ENCODE data around the gene CLUH. TPM values are rescaled to one million over a fixed set of nuclear protein-coding genes. Genes with fewer than 3 reads are reported as not detected.

Gene CLUH
- total RNA-seq, 1 donor from 2014 or later: 6.8 TPM

- TF ChIP-seq CTCF (IDR thresholded peaks at IDR 0.05) (no peak), EZH2 (IDR thresholded peaks at IDR 0.05) (no peak), EZH2phosphoT487 (IDR thresholded peaks at IDR 0.05) (no peak)
- H3K4me2 ChIP-seq: no peak overlapping the region
- H3K27me3 ChIP-seq: no peaks in the 10 kb centered on the region
- no peak overlapping the region for H3K27ac Mint-ChIP-seq
- peaks cover 20% of the 10 kb centered on the region for H4K20me1 ChIP-seq (ENCODE audit: low read depth)
- H3K9me3 Mint-ChIP-seq: peaks cover 2% of the 10 kb centered on the region
- no peak for DNase-seq (ENCODE audit: low spot score)
- H3K36me3 ChIP-seq: peaks cover 23% of the 10 kb centered on the region
- H3K4me3 Mint-ChIP-seq: no peak overlapping the region
- H3K79me2 ChIP-seq (ENCODE audit: low read depth): no peaks in the 10 kb centered on the region
- H3F3A ChIP-seq (ENCODE audit: low read depth): peaks cover 55% of the 10 kb centered on the region
- H3K4me1 ChIP-seq: no peaks in the 10 kb centered on the region
- H2AFZ ChIP-seq (replicated peaks): no peak overlapping the region
- no peaks in the 10 kb centered on the region for H3K9me3 ChIP-seq (ENCODE audit: low read depth)
- H3K4me1 Mint-ChIP-seq: peaks cover 10% of the 10 kb centered on the region
- peaks cover 12% of the 10 kb centered on the region for H3K36me3 Mint-ChIP-seq
- peak overlapping the region; percentile 70 for H3K27ac ChIP-seq
- H3K4me3 ChIP-seq: no peak overlapping the region
- peaks cover 11% of the 10 kb centered on the region for H3K27me3 Mint-ChIP-seq (ENCODE audit: insufficient read depth, low read depth)
- no peak overlapping the region for H3K9ac ChIP-seq
Measured at GRCh38 chr17:2685696-2686095, 25.9 kb downstream of the CLUH start.

- peaks cover 2% of the 10 kb centered on the region for H3K9me3 Mint-ChIP-seq
- peaks cover 23% of the 10 kb centered on the region for H3K36me3 ChIP-seq
Measured at GRCh38 chr17:2684549-2684948, 27.0 kb downstream of the CLUH start.

GRCh38 chr17:2683912-2684311 lies 27.7 kb downstream of the CLUH start:
- Histone ChIP-seq H3K4me3 (no peak overlapping the region), H3K36me3 (peaks cover 23% of the 10 kb centered on the region), H3K9me3 (ENCODE audit: low read depth) (no peaks in the 10 kb centered on the region), H3F3A (ENCODE audit: low read depth) (peaks cover 55% of the 10 kb centered on the region), H3K79me2 (ENCODE audit: low read depth) (no peaks in the 10 kb centered on the region), H4K20me1 (ENCODE audit: low read depth) (peaks cover 20% of the 10 kb centered on the region), H3K27me3 (no peaks in the 10 kb centered on the region), H2AFZ (replicated peaks) (no peak overlapping the region), H3K9ac (no peak overlapping the region), H3K27ac (peak overlapping the region; percentile 67), H3K4me1 (no peaks in the 10 kb centered on the region), H3K4me2 (no peak overlapping the region)
- Mint-ChIP-seq H3K27me3 (ENCODE audit: insufficient read depth, low read depth) (peaks cover 8% of the 10 kb centered on the region), H3K27ac (no peak overlapping the region), H3K4me1 (peaks cover 8% of the 10 kb centered on the region), H3K9me3 (peaks cover 2% of the 10 kb centered on the region), H3K36me3 (peaks cover 27% of the 10 kb centered on the region), H3K4me3 (no peak overlapping the region)
- TF ChIP-seq CTCF (IDR thresholded peaks at IDR 0.05): no peak
- no peak for TF ChIP-seq EZH2phosphoT487 (IDR thresholded peaks at IDR 0.05)
- DNase-seq (ENCODE audit: low spot score): no peak

More at GRCh38 chr17:2684549-2684948, 27.0 kb downstream of the CLUH start:
- H3K4me1 ChIP-seq: no peaks in the 10 kb centered on the region
- H3K79me2 ChIP-seq (ENCODE audit: low read depth): no peaks in the 10 kb centered on the region
- no peaks in the 10 kb centered on the region for H3K27me3 ChIP-seq
- peaks cover 21% of the 10 kb centered on the region for H3K36me3 Mint-ChIP-seq
- H2AFZ ChIP-seq (replicated peaks): no peak overlapping the region
- H3K27me3 Mint-ChIP-seq (ENCODE audit: insufficient read depth, low read depth): peaks cover 11% of the 10 kb centered on the region
- no peaks in the 10 kb centered on the region for H3K9me3 ChIP-seq (ENCODE audit: low read depth)
- H3K4me3 ChIP-seq: no peak overlapping the region
- peaks cover 55% of the 10 kb centered on the region for H3F3A ChIP-seq (ENCODE audit: low read depth)
- H3K4me3 Mint-ChIP-seq: no peak overlapping the region
- peak; percentile 35 for DNase-seq (ENCODE audit: low spot score)
- no peak overlapping the region for H3K9ac ChIP-seq
- H4K20me1 ChIP-seq (ENCODE audit: low read depth): peaks cover 20% of the 10 kb centered on the region
- H3K4me2 ChIP-seq: no peak overlapping the region
- TF ChIP-seq EZH2phosphoT487 (IDR thresholded peaks at IDR 0.05) (no peak), CTCF (IDR thresholded peaks at IDR 0.05) (no peak), EZH2 (IDR thresholded peaks at IDR 0.05) (no peak)
- H3K4me1 Mint-ChIP-seq: peaks cover 10% of the 10 kb centered on the region
- H3K27ac Mint-ChIP-seq: no peak overlapping the region
- peak overlapping the region; percentile 67 for H3K27ac ChIP-seq

All from neural progenitor cell (in vitro differentiated cells).